Umbilical cord (tissue), 2 donors: Measurements from ENCODE around the gene KAT5. TPM values are rescaled to one million over a fixed set of nuclear protein-coding genes. Genes with fewer than 3 reads are reported as not detected.

Source experiments
- DNase-seq: peaks from one replicate; pipeline ENCODE4 v3.0.0-alpha.2; 2015; ENCODE audit warnings: low spot score
- total RNA-seq: library from RNA; depleted of rRNA; stranded (reverse); fragments of >200 nt; gene quantifications from one replicate; pipeline ENCODE4 v1.2.3, GENCODE V29; 2014; ENCODE audit warnings: low replicate concordance; ENCODE audit not compliant: insufficient read depth

Gene KAT5
- total RNA-seq, 1 donor from 2014 or later = 51.8 TPM

DNA sequence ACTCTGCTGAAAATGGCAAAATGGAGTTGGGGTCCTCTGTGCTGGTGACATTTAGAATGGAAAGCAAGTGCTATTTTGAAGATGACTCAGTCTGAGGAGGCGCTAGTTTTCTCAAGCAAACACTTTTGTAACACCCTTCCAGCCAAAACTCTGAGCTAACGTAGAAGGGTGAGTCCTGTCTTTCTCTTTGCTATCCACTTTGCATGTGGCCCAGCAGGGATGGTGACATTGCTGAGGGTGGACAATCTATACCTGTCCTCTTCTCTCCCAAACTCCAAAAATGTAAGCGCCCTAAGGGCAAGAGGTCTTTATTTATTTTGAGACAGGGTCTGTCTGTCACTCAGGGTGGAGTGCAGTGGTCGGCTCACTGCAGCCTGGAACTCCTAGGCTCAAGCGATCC is 3.6 kb upstream of the KAT5 start:
- no peak for DNase-seq

DNA sequence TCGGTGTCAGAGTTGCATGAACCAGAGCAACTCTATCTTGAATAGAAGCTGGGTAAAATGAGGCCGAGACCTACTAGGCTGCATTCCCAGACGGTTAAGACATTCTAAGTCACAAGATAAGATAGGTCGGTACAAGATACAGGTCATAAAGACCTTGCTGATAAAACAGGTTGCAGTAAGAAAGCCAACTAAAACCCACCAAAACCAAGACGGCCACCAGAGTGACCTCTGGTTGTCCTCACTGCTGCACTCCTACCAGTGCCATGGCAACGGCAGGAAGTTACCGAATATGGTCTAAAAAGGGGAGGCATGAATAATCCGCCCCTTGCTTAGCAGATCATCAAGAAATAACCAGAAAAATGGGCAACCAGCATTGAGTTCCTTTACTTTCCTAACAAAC is 2.4 kb upstream of the KAT5 start:
- peak; percentile 81 for DNase-seq

DNA sequence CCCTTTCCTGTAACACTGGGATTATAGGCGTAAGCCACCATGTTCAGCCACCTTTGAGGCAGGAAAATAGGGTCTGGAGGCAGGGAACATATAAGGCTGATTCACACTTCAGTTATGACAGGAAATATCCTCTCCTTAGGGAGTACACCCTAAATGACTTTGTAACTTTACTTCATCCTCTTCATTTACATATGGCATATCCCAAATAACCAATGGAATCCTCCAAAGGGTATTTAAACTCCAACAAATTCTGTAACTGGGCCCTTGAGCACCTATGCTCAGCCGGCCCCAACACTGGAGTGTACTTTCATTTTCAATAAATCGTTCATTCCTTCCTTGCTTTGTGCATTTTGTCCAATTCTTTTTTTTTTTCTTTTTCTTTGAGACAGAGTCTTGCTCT is 1.6 kb upstream of the KAT5 start:
- DNase-seq = no peak

DNA sequence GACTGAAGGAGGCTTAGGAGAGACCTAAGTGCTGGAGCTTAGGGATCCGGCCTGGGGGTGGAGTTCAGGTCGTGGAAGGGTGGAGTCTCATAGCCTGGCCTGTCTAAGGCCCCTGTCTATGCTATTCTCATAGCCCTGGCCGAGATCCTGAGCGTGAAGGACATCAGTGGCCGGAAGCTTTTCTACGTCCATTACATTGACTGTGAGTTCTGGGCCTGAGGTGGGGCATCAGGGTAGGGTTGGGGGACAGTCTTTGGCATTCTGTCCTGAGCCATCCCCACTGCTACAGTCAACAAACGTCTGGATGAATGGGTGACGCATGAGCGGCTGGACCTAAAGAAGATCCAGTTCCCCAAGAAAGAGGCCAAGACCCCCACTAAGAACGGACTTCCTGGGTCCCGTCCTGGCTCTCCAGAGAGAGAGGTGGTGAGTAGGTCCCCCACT is 603 bp downstream of the KAT5 start:
- no peak for DNase-seq

DNA sequence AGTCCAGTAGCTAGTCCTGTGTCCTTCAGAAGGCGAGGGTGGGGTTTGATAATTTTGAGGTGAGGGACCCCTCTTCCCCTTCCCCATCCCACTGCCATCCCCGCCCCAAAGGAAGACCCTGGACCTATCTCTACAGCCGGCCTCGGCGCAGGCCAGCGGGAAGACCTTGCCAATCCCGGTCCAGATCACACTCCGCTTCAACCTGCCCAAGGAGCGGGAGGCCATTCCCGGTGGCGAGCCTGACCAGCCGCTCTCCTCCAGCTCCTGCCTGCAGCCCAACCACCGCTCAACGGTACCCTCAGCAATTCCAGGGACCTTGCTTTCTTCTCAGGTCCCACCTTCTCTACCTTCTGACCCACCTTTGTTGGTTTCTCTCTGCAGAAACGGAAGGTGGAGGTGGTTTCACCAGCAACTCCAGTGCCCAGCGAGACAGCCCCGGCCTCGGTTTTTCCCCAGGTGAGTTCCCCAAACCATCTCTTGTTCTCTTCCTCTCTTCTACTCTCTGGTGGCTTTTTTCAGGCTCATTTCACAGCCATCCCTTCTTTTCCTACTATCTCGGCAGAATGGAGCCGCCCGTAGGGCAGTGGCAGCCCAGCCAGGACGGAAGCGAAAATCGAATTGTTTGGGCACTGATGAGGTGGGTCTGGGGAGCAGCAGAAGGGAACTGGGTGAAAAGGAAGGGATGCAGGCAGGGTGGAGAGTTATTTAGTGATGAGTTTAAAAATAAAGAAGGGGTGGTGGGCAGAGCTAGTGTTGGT is 1.3 kb downstream of the KAT5 start:
- DNase-seq = no peak

DNA sequence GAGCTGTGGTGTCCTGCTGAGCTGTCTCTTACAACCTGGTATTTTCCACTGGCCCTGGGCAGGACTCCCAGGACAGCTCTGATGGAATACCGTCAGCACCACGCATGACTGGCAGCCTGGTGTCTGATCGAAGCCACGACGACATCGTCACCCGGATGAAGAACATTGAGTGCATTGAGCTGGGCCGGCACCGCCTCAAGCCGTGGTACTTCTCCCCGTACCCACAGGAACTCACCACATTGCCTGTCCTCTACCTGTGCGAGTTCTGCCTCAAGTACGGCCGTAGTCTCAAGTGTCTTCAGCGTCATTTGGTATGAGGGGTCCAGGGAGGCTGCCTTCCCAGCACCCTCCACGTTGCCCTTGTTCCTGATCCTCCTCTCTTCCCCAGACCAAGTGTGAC is 2.4 kb downstream of the KAT5 start:
- DNase-seq = no peak

DNA sequence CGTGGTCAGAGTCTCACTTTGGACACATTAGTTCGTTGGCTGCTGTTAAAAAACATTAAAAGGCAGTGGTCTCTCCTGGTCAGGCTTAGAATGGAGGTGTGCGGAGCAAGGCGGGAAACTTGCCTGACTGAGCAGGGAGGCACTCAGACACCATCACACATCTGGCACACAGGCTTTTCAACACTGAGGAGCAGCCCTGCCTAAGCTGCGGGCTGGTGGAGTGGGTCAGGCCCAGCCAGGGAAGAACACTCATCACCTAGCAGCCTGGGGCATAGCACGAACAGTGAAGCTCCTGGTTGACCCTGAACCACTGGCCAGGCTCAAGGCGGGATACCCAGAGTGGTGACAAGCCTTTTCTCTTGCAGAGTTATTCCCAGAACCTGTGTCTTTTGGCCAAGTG is 4.2 kb downstream of the KAT5 start:
- DNase-seq = no peak

DNA sequence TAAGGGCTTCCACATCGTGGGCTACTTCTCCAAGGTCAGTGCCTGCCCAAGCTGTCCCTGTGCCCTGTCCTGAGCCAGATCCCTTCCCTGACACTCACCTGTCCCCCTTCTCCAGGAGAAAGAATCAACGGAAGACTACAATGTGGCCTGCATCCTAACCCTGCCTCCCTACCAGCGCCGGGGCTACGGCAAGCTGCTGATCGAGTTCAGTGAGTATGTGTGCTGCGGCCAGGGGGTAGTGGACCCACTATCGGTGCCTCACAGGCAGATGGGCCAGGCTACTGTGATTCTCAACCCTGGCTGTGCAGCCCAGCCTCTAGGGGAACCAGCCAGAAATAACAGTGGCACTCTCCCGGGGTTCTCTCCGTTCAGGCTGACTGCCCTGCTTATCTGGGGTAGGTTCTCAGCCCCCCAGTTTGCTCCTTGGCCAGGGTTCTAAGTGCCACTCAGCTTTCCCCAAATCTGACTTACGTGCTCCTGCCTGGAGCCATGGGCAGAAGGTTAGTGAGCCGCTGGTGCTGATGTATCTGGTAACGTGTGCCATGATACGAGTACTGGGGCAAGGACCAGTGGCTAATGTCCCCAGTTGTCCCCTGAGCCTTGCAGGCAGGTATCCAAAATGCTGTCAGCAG is 4.8 kb downstream of the KAT5 start:
- DNase-seq = no peak

DNA sequence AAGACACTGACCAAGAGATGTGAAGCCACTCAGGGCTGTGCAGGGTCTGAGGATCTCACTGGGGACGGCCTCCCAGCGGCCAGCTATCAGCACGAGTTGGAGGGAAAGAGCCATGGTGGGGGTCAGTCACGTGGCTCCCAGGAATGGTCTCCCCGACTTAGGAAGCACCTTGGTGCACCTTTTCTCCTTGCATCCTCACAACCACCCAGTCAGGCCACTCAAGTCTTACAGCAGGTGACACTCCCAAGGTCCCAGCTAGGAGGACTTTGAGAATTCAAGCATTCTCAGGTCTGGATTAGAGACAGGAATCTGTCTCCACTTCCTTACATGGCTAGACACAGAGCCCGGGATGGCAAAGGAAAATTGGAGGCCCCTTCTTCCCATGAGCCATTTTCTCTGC is 5.9 kb downstream of the KAT5 start:
- DNase-seq = no peak

DNA sequence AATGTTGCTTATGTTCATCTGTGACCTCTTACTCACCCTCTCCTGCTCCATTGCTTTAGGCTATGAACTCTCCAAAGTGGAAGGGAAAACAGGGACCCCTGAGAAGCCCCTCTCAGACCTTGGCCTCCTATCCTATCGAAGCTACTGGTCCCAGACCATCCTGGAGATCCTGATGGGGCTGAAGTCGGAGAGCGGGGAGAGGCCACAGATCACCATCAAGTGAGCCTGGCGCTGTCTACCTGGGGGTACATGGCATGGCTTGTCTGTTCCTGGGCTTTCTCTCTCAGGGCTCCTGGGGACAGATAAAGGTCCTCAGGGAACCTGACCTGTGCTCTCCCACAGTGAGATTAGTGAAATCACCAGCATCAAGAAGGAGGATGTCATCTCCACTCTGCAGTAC is 6.5 kb downstream of the KAT5 start:
- no peak for DNase-seq

DNA sequence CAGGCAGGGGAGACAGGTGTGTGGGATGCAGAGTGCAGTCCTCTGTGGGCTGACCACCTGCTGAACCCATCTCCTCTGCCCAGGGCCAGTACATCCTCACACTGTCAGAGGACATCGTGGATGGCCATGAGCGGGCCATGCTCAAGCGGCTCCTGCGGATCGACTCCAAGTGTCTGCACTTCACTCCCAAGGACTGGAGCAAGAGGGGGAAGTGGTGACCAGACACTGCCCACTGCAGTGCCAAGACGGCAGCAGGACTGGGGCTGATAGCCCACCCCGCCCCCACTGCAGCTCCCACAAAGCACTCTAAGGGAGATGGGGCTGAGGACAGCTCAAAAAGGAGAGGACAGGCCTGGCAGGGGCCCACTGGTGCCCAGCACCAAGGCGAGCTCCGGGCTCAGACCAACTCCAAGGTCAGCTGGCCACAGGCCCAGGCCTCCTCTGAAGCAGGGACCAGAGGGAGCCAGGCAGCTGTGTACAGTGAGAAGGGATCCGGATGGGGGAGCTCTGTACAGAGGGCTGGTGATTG is 7.0 kb downstream of the KAT5 start:
- DNase-seq = no peak

DNA sequence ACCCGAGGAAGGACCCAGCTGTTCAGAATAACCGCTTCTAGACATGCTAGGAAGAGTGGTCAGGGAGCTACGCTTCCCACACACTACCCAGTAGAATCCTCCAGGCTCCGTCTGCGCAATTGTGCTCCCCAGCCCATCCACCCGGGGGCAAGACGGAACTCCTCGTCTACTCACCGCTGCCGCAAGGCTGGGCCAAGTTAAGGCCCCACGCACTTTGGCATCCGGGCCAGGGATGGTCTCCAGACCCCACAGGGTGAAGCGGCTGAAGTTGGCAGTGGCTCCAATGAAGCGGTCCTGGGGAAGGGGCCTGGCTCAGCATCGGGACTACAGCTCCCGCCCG is 7.8 kb downstream of the KAT5 start:
- no peak for DNase-seq

DNA sequence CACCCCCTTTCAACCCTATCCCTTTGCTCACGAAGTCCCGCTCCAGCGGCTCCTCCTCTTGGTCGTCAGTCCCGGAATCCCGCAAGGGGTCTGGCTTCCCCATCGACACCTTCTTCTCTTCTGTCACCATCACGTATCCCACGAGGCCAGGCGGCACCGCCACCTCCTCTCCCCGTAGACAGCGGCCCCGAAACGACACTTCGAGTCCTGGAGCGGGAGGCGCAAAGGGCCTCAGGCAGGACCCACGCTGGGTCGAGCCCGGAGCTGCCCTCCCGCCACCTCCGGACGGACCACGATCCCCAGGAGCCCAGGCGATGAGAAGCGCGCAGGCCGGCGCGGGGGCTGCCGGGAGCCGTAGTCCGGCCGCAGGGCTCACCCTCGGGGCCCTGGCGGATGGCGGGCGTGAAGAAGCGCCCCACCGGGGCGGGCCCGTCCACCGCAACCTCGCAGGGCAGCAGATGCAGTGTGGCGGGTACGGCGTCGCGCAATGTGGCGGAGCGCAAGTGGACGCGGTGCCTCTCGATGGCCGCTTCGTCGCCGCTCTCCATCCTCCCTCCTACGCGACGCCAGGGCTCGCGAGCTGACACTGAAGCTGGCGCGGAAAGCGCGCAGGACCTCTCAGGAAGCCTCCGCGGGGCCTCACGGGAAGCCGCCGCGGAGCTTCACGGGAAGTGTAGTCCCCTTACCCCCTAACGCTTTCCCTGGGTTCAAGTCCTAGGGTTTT is 8.3 kb downstream of the KAT5 start, which contains the start of gene RNASEH2C:
Gene RNASEH2C (minus strand): TSS at position 588 of the 724 bp plus-strand sequence. CDS start 40 bp downstream, at position 548.
- peak; percentile 90 for DNase-seq

DNA sequence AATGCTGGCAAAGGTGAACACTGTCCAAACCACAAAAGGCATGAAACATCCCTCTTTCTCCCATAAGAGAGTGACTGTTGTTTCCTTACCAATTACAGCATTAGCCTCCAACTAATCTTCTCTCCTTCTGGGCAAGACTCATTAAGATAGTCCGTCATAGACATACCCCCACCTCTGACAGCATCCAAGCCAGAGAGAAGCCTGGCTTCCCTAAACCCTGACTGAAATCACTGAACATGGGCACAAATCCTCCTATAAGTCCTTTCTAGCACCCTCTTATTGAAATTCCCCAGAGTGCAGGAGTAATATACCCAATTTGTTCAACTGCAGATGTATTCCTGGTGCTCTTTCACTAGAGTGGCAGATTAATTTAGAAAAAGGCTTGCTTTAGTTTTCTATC is 10.2 kb downstream of the KAT5 start:
- no peak for DNase-seq

DNA sequence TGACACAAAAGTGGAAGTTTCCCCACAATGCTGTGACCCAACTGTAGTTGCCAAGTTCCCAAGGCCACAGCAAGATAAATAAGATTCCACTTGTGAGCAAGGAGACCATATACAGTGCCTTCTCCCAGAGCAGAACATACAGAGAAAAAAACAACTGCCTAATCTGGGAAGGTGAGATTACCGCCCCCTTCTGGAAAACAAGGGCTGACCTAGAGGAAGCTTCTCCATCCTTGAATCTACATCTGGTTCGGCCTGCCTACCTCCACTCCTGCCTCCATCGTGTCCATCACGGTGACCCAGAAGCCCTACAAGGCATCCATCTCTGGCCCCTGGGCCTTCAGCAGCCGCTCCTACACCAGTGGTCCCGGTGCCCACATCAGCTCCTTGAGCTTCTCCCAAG is 14.6 kb downstream of the KAT5 start:
- no peak for DNase-seq

DNA sequence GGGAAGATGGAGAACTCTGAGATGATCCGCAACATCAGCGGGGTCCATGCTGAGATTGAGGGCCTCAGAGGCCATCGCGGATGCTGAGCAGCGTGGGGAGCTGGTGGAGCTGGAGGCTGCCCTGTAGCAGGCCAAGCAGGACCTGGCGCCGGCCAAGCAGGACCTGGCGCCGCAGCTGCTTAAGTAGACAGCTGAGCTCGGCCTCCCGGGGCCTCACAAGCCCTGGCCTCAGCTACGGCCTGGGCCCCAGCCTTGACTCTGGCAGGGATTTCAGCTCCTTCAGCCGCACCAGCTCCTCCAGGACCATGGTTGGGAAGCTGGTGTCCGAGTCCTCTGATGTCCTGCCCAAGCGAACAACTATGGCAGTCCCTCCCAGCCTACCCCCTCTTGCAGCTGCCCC is 15.8 kb downstream of the KAT5 start:
- DNase-seq = no peak

DNA sequence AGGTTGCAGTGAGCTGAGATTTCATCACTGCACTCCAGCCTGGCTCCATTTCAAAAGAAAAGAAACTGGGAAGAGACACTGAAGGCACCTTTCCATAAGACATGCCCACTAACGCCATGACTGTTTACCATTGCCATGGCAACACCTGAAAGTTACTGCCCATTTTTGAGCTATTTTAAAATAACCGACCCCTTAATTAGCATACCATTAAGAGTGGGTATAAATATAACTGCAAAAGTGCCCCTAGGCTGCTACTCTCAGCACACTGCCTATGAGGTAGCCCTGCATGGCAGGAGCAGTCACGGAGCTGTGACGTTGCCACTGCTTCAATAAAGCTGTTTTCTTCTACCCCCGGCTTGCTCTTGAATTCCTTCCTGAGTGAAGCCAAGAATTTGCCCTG is 18.4 kb downstream of the KAT5 start:
- no peak for DNase-seq

DNA sequence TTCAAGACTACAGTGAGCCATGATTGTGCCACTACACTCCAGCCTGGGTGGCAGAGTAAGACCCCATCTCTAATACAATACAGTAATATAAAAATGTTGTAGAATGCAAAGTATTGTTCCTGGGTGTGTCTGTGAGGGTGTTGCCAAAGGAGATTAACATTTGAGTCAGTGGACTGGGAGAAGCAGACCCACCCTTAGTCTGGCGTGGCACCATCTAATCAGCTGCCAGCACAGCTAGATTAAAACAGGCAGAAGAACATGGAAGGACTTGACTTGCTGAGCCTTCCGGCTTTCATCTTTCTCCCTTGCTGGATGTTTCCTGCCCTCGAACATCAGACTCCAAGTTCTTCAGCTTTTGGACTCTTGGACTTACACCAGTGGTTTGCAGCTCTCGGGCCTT is 23.1 kb downstream of the KAT5 start:
- DNase-seq = peak; percentile 25

DNA sequence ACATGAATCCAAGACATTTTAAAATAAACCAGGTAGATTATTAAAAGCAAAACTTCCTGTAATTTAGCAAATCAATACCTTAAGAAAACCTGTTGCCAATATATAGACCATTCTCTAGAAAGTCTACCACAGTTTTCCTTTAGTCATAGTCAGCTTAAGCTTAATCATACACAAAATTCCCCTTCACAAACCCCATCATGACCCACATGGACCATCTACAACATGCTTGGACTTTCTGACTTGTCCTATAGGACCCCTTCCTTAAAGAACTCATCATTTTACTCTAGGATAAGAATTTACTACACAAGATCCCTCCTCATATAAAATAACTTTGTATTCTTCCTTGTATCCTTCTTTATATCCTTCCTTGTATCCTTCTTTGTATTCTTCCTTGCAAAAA is 24.8 kb downstream of the KAT5 start:
- no peak for DNase-seq

DNA sequence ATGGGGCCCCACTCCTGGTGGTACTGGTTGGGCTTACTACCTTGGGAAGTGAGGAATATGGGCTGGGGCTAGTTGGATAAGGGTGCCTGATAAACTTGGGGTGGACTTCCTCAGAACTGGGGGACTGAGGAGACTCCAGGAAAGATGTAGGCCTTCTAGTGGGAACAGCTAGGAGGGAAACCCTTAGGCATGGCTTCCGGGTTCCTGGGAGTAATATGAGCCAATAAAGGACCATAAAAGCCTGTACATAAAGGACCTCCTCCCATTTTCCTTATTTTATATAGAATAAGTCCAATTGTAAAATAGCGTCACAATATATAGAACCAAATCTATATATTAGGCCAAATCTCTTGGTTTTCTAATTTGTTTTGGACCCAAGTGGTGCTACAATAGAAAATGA is 27.0 kb downstream of the KAT5 start:
- no peak for DNase-seq

DNA sequence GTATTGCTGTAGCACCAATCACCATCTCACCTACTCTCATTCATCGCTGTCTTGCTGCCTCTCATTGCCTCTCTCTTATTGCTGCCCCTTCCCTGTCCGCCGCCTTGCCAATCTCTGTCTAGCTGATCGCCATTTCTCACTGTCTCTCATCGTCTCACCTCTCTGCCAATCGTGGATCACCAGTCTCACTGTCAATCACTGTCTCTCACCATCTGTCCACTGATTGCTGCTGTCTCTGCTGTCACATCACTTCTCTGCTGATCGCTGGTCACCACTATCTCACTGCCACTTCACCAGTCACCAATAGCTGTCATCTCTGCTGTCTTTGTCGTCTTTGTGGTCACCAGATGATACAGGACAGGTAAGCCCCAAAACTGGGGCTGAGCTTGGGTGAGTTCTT is 29.1 kb downstream of the KAT5 start:
- DNase-seq = no peak

DNA sequence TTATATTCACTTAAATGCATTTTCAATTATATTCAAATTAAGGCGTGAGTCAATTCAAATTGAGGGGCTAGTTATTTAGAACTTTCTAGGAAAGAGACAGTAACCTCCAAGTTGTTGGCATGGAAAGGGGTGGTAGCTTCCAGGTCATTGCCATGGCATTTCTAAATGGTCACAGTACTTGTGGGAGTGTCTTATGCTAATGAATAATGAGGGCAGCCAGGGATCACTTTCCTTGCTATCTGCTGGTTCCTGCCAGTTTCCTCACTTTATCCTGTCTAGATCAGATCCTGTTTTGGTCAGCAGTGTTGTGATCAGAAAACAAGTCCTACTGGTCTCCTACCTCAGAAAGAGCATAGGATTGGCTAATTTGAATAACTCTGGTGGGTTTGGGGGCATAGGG is 30.3 kb downstream of the KAT5 start:
- no peak for DNase-seq

DNA sequence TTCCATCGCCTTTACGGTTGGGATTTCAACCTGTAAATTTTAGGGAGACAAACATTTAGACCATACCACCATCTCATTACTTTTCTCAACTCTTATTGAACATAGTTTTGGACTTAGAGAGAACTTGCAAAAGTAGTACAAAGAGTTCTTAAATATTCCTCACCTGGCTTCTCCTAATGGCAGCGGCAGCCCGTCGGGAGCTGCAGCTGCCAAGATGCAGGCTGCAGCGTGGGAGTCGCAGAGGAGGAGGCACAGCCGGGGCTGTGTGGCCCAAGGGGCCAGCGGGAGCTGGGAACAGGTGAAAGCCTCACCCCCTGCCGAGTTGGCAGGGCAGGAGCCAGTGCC is 31.6 kb downstream of the KAT5 start:
- no peak for DNase-seq
